CD14-positive monocyte (primary cell): ENCODE results near the gene CBY2. TPM values are rescaled to one million over a fixed set of nuclear protein-coding genes. Genes with fewer than 3 reads are reported as not detected.

Experiments used
- DNase-seq, 3 donors: peaks; one replicate each; pipeline ENCODE4 v3.0.0-alpha.2; 2011 to 2022
- H2AFZ ChIP-seq: 2 replicates; pipeline ENCODE4 v1.6.0; 2012; ENCODE audit warnings: mild to moderate bottlenecking, low read depth, low read length, inconsistent platforms; ENCODE audit not compliant: insufficient read depth, poor library complexity, severe bottlenecking
- H3K27ac ChIP-seq, 2 donors: 1 replicate in 1 of 2; 2 replicates in 1 of 2; pipeline ENCODE4 v1.5.1; 2012 to 2013; ENCODE audit warnings: low read length in 2 of 2, control low read depth in 1 of 2, inconsistent platforms in 1 of 2, low read depth in 1 of 2, mild to moderate bottlenecking in 1 of 2
- H3K27me3 ChIP-seq, 2 donors: one replicate each; pipeline versions ENCODE4 v1.6.0 to v1.6.1; 2011 to 2013; ENCODE audit warnings: low read length in 2 of 2; ENCODE audit not compliant: control insufficient read depth in 2 of 2, insufficient read depth in 2 of 2
- H3K36me3 ChIP-seq, 2 donors: replicated peaks in 1 of 2; 1 replicate in 1 of 2; 2 replicates in 1 of 2; pipeline versions ENCODE4 v1.5.1 to v1.6.1; 2012 to 2013; ENCODE audit warnings: low read length in 2 of 2, control low read depth in 1 of 2, inconsistent platforms in 1 of 2, mild to moderate bottlenecking in 1 of 2; ENCODE audit not compliant: insufficient read depth in 2 of 2, control insufficient read depth in 1 of 2
- H3K4me1 ChIP-seq, 2 donors: 1 replicate in 1 of 2; 2 replicates in 1 of 2; pipeline versions ENCODE4 v1.5.1 to v1.6.1; 2012 to 2013; ENCODE audit warnings: low read length in 2 of 2, control low read depth in 1 of 2, inconsistent platforms in 1 of 2, mild to moderate bottlenecking in 1 of 2, moderate library complexity in 1 of 2; ENCODE audit not compliant: insufficient read depth in 2 of 2, control insufficient read depth in 1 of 2
- H3K4me2 ChIP-seq: replicated peaks from 2 replicates; pipeline ENCODE3; 2012; ENCODE audit warnings: low read length, moderate library complexity, mild to moderate bottlenecking; ENCODE audit not compliant: poor library complexity, severe bottlenecking; ENCODE audit errors: extremely low read depth
- H3K4me3 ChIP-seq, 3 experiments: fragments of 200-600 bp in 1 of 3; sonication (generic) in 1 of 3; replicated peaks in 1 of 3; 1 replicate in 2 of 3; 2 replicates in 1 of 3; pipeline ENCODE4 v1.5.1; 2011 to 2013; ENCODE audit warnings: low read length in 3 of 3, mild to moderate bottlenecking in 3 of 3, control low read depth in 2 of 3, low read depth in 2 of 3, inconsistent platforms in 1 of 3, moderate library complexity in 1 of 3
- H3K79me2 ChIP-seq: 2 replicates; pipeline ENCODE4 v1.6.0; 2012; ENCODE audit warnings: mild to moderate bottlenecking, control low read depth, inconsistent platforms, low read length, moderate library complexity; ENCODE audit not compliant: insufficient read depth
- H3K9ac ChIP-seq: 2 replicates; pipeline ENCODE4 v1.6.0; 2017; ENCODE audit warnings: low read length, mild to moderate bottlenecking; ENCODE audit not compliant: insufficient read depth, poor library complexity, severe bottlenecking
- H3K9me3 ChIP-seq, 2 donors: replicated peaks in 1 of 2; 1 replicate in 1 of 2; 2 replicates in 1 of 2; pipeline versions ENCODE4 v1.5.1 to v1.6.1; 2012 to 2013; ENCODE audit warnings: low read length in 2 of 2, control low read depth in 1 of 2; ENCODE audit not compliant: control insufficient read depth in 1 of 2, insufficient read depth in 1 of 2
- H4K20me1 ChIP-seq: 2 replicates; pipeline ENCODE4 v1.6.0; 2012; ENCODE audit warnings: mild to moderate bottlenecking, low read length, control low read depth, moderate library complexity; ENCODE audit not compliant: insufficient read depth
- H3K27ac Mint-ChIP-seq, 7 donors: one replicate each; pipeline ENCODE4 v1.8.0; 2020; ENCODE audit warnings: mild to moderate bottlenecking in 7 of 7, mixed read lengths in 7 of 7, moderate library complexity in 6 of 7, inconsistent platforms in 2 of 7
- H3K27me3 Mint-ChIP-seq, 3 donors: one replicate each; pipeline ENCODE4 v1.8.0; 2021 to 2022; ENCODE audit warnings: low read depth in 3 of 3, mild to moderate bottlenecking in 3 of 3, mixed read lengths in 3 of 3, moderate library complexity in 3 of 3, inconsistent platforms in 1 of 3
- H3K36me3 Mint-ChIP-seq, 2 donors: one replicate each; pipeline ENCODE4 v1.8.0; 2020; ENCODE audit warnings: mixed read lengths in 2 of 2, inconsistent platforms in 1 of 2, mild to moderate bottlenecking in 1 of 2
- H3K4me1 Mint-ChIP-seq: one replicate; pipeline ENCODE4 v1.8.0; 2020; ENCODE audit warnings: mild to moderate bottlenecking, mixed read lengths
- H3K4me3 Mint-ChIP-seq, 2 donors: one replicate each; pipeline ENCODE4 v1.8.0; 2020; ENCODE audit warnings: mild to moderate bottlenecking in 2 of 2, mixed read lengths in 2 of 2, moderate library complexity in 1 of 2
- H3K9me3 Mint-ChIP-seq, 7 donors: one replicate each; pipeline ENCODE4 v1.8.0; 2020 to 2022; ENCODE audit warnings: mixed read lengths in 7 of 7, mild to moderate bottlenecking in 6 of 7, moderate library complexity in 6 of 7, inconsistent platforms in 2 of 7
- CTCF ChIP-seq: fragments of 200-600 bp; IDR thresholded peaks from one replicate; pipeline ENCODE4 v1.8.0; 2022; ENCODE audit warnings: antibody characterized with exemption, mild to moderate bottlenecking
- WGBS: methylation state at CpG from one replicate; pipeline ENCODE4 v1.1.5; 2013; ENCODE audit warnings: missing lambda C conversion rate; ENCODE audit not compliant: insufficient coverage; 5-methylcytosine and 5-hydroxymethylcytosine counted together
- intact Hi-C, 2 donors: fragments of 100-400 bp; cut with micrococcal nuclease; formaldehyde crosslinking; loops; one replicate each; pipeline versions ENCODE4 v1.15.0 to v1.15.1; 2023
- polyA plus RNA-seq, 3 donors: library from polyadenylated mRNA; depleted of rRNA in 1 of 3; unstranded in 2 of 3; stranded (reverse) in 1 of 3; fragments of 300-500 nt in 2 of 3; fragments of >200 nt in 1 of 3; fragmentation: Illumina TruSeq in 2 of 3; gene quantifications; 1 replicate in 2 of 3; 2 replicates in 1 of 3; pipeline ENCODE4 v1.2.3, GENCODE V29; 2012 to 2021

Gene CBY2
- polyA plus RNA-seq, 3 donors, result not detected

GRCh38 chr13:45704211-45704739, 2.2 kb downstream of the CBY2 start:
- Histone ChIP-seq H3K4me1 (no peaks in the 10 kb centered on the region), H4K20me1 (no peaks in the 10 kb centered on the region), H3K9me3 (no peaks in the 10 kb centered on the region), H3K27me3 (no peaks in the 10 kb centered on the region), H2AFZ (no peak overlapping the region), H3K27ac (no peak overlapping the region), H3K79me2 (no peaks in the 10 kb centered on the region), H3K4me2 (no peak overlapping the region), H3K36me3 (no peaks in the 10 kb centered on the region), H3K9ac (no peak overlapping the region), H3K4me3 (no peak overlapping the region)
- Mint-ChIP-seq H3K4me1 (peaks cover 7% of the 10 kb centered on the region), H3K27me3 (peaks cover 1 to 5% (median 3%) of the 10 kb centered on the region in 3 donors), H3K36me3 (no peaks in the 10 kb centered on the region), H3K27ac (no peak overlapping the region), H3K9me3 (peaks cover 0 to 2% (median 0%) of the 10 kb centered on the region in 7 donors), H3K4me3 (no peak overlapping the region)
- TF ChIP-seq CTCF, result no peak
- DNase-seq, result no peak
- intact Hi-C loops, result no loop called here
- 95% methylated on average over 6 of the region's 9 CpGs for WGBS

- TF ChIP-seq CTCF, result no peak
- H3K4me1 Mint-ChIP-seq, result peaks cover 7% of the 10 kb centered on the region
Observed at GRCh38 chr13:45704854-45705695, 3.0 kb downstream of the CBY2 start.

More at GRCh38 chr13:45704854-45705695, 3.0 kb downstream of the CBY2 start:
- H3K9me3 Mint-ChIP-seq, result peaks cover 0 to 2% (median 0%) of the 10 kb centered on the region in 7 donors
- no peaks in the 10 kb centered on the region for H3K79me2 ChIP-seq
- H3K4me1 ChIP-seq, result no peaks in the 10 kb centered on the region
- 97% methylated on average over 4 of the region's 7 CpGs for WGBS
- H3K27ac ChIP-seq, result no peak overlapping the region
- DNase-seq, result no peak
- no peak overlapping the region for H3K9ac ChIP-seq
- peaks cover 1 to 6% (median 3%) of the 10 kb centered on the region in 3 donors for H3K27me3 Mint-ChIP-seq
- H3K4me3 Mint-ChIP-seq, result no peak overlapping the region
- intact Hi-C loops, result no loop called here
- no peaks in the 10 kb centered on the region for H3K9me3 ChIP-seq
- no peaks in the 10 kb centered on the region for H3K27me3 ChIP-seq
- no peak overlapping the region for H3K27ac Mint-ChIP-seq
- H3K4me3 ChIP-seq, result no peak overlapping the region
- no peak overlapping the region for H3K4me2 ChIP-seq
- no peak overlapping the region for H2AFZ ChIP-seq
- H3K36me3 ChIP-seq, result no peaks in the 10 kb centered on the region
- H3K36me3 Mint-ChIP-seq, result no peaks in the 10 kb centered on the region
- no peaks in the 10 kb centered on the region for H4K20me1 ChIP-seq
